ENCODE results near the gene NOXA1. TPM values are rescaled to one million over a fixed set of nuclear protein-coding genes. Genes with fewer than 3 reads are reported as not detected.
"Not testable (repeated sequence)": the region's sequence is repeated elsewhere in the genome, so short reads cannot be mapped to it uniquely, and the experiment has no call there.

The NOXA1 gene
- total RNA-seq, 1 experiment from 2014 or later: 8.2 TPM

DNA sequence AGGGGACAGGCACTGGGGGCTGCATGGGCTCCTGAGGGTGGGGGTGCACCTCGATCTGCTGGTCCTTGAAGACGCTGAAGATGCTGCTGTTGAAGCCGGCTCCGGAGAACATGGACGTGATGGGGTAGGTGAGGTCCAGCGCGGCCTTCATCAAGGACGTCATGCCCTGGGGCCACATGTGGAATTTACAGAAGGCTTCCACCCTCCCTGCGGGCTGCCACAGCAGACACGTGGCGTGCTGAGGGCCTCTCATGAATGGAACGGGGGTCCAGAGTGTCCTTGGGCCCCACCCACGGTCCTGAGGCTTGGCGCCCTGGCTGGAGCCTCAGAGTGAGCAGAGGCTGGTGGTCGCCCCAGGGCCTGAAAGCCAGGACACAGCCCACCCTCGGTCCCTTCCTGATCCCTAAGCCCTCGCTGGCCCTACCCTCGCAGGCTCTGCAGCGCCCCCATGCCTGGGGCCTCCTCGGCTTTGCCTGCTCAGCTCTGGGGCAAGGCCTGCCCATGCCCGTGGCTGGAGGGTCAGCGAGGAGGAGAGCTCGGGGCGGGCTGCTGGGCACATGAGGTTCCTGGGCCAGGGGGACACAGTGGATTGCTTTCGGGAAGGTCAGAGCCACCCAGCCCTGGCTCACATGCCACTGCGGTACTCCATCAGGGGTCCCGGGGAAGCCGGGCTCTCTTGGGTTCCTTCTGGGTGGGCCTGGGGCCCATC, 41.3 kb downstream of the NOXA1 start:
- H3K9me3 Mint-ChIP-seq (ENCODE audit: unreplicated experiment): no peaks in the 10 kb centered on the region

DNA sequence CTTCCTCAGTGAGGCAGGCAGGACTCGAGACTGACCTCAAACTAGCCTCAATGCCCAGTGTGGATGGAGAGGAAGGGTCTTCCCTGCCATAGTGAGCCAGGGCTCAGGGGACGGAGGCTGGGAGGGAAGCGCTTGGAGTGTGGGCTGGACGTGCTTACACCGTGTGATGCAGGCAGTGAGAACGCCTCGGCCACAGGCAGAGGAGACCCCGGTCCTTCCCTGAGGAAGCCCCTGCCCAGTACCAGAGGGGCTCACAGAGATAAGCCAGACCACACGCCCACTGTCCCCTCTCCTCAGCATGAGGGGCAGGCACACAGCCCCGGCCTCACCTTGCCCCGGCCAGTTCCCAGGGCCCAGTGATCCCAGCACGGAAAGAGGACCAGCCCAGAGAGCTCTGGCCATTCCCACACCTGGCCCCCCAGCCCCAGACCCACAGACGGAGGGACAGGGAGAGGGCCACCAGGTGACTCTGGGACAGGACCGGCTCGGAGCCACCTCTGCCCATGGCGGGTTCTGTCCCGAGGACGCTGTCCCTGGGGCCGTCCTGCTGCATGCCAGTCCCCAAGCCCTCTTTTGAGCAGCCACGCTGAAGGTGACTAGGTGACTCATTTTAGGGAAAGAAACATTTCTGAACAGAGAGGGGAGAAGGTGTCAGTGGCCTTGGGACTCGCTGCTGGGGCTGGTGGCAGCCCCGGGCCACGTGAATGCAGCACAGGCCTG, 42.0 kb downstream of the NOXA1 start:
- TF ChIP-seq, protein P1, sequence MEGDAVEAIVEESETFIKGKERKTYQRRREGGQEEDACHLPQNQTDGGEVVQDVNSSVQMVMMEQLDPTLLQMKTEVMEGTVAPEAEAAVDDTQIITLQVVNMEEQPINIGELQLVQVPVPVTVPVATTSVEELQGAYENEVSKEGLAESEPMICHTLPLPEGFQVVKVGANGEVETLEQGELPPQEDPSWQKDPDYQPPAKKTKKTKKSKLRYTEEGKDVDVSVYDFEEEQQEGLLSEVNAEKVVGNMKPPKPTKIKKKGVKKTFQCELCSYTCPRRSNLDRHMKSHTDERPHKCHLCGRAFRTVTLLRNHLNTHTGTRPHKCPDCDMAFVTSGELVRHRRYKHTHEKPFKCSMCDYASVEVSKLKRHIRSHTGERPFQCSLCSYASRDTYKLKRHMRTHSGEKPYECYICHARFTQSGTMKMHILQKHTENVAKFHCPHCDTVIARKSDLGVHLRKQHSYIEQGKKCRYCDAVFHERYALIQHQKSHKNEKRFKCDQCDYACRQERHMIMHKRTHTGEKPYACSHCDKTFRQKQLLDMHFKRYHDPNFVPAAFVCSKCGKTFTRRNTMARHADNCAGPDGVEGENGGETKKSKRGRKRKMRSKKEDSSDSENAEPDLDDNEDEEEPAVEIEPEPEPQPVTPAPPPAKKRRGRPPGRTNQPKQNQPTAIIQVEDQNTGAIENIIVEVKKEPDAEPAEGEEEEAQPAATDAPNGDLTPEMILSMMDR (IDR thresholded peaks at IDR 0.05; ENCODE audit: unreplicated experiment): no peak
- H3K4me1 Mint-ChIP-seq (ENCODE audit: insufficient read depth, unreplicated experiment): no peaks in the 10 kb centered on the region
- H3K27ac Mint-ChIP-seq (ENCODE audit: low read depth, unreplicated experiment): no peak overlapping the region
- H3K27me3 Mint-ChIP-seq (ENCODE audit: insufficient read depth, unreplicated experiment): peaks cover 20% of the 10 kb centered on the region
- no peak overlapping the region for H3K4me3 Mint-ChIP-seq (ENCODE audit: unreplicated experiment)
- POLR2A ChIA-PET: no interaction called here
- DNase-seq (ENCODE audit: unreplicated experiment): no peak
- no TSS peak for BruUV-seq (replicated peaks)
- H3K36me3 Mint-ChIP-seq (ENCODE audit: insufficient read depth, unreplicated experiment): no peaks in the 10 kb centered on the region
- CTCF ChIA-PET: interaction anchor here (0.6 kb wide), 1 partner anchor 136 kb away, joined by 3 read pairs; no protein-coding TSS in a partner anchor
- intact Hi-C loops (cut with micrococcal nuclease): no loop called here
- no peaks in the 10 kb centered on the region for H3K9me3 Mint-ChIP-seq (ENCODE audit: unreplicated experiment)

More for the DNA sequence above, 41.3 kb downstream of the NOXA1 start:
- ChIA-PET CTCF (interaction anchor here (0.6 kb wide), 1 partner anchor 137 kb away, joined by 3 read pairs; no protein-coding TSS in a partner anchor), POLR2A (no interaction called here)
- TF ChIP-seq, protein P1 (IDR thresholded peaks at IDR 0.05; ENCODE audit: unreplicated experiment): no peak
- no peaks in the 10 kb centered on the region for H3K4me1 Mint-ChIP-seq (ENCODE audit: insufficient read depth, unreplicated experiment)
- H3K27me3 Mint-ChIP-seq (ENCODE audit: insufficient read depth, unreplicated experiment): peaks cover 13% of the 10 kb centered on the region
- no peak overlapping the region for H3K27ac Mint-ChIP-seq (ENCODE audit: low read depth, unreplicated experiment)
- BruUV-seq (replicated peaks): no TSS peak
- no peaks in the 10 kb centered on the region for H3K36me3 Mint-ChIP-seq (ENCODE audit: insufficient read depth, unreplicated experiment)
- intact Hi-C loops (cut with micrococcal nuclease): no loop called here
- no peak overlapping the region for H3K4me3 Mint-ChIP-seq (ENCODE audit: unreplicated experiment)
- no peak for DNase-seq (ENCODE audit: unreplicated experiment)

DNA sequence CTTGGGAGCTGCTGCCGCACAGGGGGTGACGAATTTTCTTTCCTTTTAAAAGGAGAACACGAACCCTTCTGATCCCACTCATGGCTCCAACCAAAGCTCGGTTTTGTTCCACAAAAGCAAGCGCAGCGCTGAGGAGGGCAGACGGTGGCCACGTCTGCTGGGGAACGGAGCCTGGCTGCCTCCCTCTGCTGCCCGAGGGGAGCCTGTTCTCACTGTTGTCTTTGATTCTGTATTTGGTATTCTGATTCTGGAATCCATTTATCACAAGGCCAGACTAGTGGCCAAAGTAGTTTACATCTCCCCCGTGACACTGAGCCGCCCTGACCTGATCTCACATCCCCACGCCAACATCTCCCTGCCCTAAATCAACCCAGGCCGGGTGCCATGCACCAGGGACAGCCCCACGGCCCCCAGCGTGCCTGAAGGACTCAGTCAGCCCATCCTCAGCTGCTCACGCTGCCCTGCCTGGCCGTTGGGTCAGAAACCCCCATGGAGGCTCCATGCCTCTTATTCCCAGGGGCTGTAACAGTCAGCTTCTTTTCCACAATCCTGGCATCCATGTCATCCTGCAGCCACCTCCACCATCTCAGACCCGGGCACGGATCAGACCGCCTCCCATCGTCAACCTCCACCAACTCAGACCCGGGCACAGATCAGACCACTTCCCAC, 42.7 kb downstream of the NOXA1 start:
- no peaks in the 10 kb centered on the region for H3K36me3 Mint-ChIP-seq (ENCODE audit: insufficient read depth, unreplicated experiment)

DNA sequence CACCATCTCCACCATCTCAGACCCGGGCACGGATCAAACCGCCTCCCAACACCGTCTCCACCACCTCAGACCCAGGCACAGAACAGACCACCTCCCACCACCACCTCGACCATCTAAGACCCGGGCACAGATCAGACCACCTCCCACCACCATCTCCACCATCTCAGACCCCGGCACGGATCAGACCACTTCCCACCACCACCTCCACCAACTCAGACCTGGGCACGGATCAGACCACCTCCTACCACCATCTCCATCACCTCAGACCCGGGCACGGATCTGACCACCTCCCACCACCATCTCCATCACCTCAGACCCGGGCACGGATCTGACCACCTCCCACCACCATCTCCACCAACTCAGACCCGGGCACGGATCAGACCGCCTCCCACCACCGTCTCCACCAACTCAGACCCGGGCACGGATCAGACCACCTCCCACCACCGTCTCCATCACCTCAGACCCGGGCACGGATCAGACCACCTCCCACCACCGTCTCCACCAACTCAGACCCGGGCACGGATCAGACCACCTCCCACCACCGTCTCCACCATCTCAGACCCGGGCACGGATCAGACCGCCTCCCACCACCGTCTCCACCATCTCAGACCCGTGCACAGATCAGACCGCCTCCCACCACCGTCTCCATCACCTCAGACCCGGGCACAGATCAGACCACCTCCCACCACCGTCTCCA, 43.3 kb downstream of the NOXA1 start:
- CTCF ChIA-PET: interaction anchor here (0.6 kb wide), 1 partner anchor 42 kb away, joined by 3 read pairs; no protein-coding TSS in a partner anchor
- DNase-seq (ENCODE audit: unreplicated experiment); H3K9me3 Mint-ChIP-seq (ENCODE audit: unreplicated experiment); H3K36me3 Mint-ChIP-seq (ENCODE audit: insufficient read depth, unreplicated experiment); H3K4me3 Mint-ChIP-seq (ENCODE audit: unreplicated experiment); intact Hi-C loops (cut with micrococcal nuclease); BruUV-seq (replicated peaks); H3K4me1 Mint-ChIP-seq (ENCODE audit: insufficient read depth, unreplicated experiment); H3K27ac Mint-ChIP-seq (ENCODE audit: low read depth, unreplicated experiment): not testable (repeated sequence)
- POLR2A ChIA-PET: interaction anchor here (0.7 kb wide), 1 partner anchor 226 kb away, joined by 3 read pairs; no protein-coding TSS in a partner anchor
- H3K27me3 Mint-ChIP-seq (ENCODE audit: insufficient read depth, unreplicated experiment): peaks cover 31% of the 10 kb centered on the region

More for the DNA sequence above, 42.7 kb downstream of the NOXA1 start:
- Mint-ChIP-seq H3K27me3 (ENCODE audit: insufficient read depth, unreplicated experiment) (peaks cover 27% of the 10 kb centered on the region), H3K9me3 (ENCODE audit: unreplicated experiment) (no peaks in the 10 kb centered on the region), H3K27ac (ENCODE audit: low read depth, unreplicated experiment) (no peak overlapping the region), H3K4me1 (ENCODE audit: insufficient read depth, unreplicated experiment) (no peaks in the 10 kb centered on the region), H3K4me3 (ENCODE audit: unreplicated experiment) (no peak overlapping the region)
- no peak for DNase-seq (ENCODE audit: unreplicated experiment)
- intact Hi-C loops (cut with micrococcal nuclease): no loop called here
- TF ChIP-seq, protein P1 (IDR thresholded peaks at IDR 0.05; ENCODE audit: unreplicated experiment): no peak
- ChIA-PET POLR2A (interaction anchor here (0.7 kb wide), 1 partner anchor 254 kb away, joined by 3 read pairs; no protein-coding TSS in a partner anchor), CTCF (no interaction called here)
- BruUV-seq (replicated peaks): no TSS peak

Data from MCF 10A (cell line).